Cerebellar nuclear complex (tissue), 1 donor: ENCODE measurements around the gene FGF3.

ENCODE experiments used
- DNase-seq, 2 experiments: peaks; one replicate each; lab custom pipeline; 2025; lab: John Stamatoyannopoulos, UW

Gene FGF3

DNA sequence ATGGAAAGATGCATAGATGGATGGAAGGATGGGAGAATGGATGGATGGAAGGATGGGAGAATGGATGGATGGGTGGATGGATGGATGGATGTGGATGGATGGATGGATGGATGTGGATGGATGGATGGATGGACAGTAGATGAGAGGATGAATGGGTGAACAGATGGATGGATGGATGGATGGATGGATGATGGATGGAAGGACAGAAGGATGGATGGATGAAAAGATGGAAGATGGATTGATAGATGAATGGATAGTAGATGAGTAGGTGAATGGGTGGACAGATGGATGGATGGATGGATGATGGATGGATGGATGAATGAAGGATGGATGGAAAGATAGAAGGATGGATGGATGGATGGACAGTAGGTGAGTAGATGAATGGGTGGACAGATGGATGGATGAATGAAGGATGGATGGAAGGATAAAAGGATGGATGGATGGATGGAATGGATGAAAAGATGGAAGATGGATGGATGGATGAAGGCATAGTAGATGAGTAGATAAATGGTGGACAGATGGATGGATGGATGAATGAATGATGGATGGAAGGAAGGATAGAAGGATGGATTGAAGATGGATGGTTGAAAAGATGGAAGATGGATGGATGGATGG, 15.5 kb downstream of the FGF3 start:
- DNase-seq, result no peak

DNA sequence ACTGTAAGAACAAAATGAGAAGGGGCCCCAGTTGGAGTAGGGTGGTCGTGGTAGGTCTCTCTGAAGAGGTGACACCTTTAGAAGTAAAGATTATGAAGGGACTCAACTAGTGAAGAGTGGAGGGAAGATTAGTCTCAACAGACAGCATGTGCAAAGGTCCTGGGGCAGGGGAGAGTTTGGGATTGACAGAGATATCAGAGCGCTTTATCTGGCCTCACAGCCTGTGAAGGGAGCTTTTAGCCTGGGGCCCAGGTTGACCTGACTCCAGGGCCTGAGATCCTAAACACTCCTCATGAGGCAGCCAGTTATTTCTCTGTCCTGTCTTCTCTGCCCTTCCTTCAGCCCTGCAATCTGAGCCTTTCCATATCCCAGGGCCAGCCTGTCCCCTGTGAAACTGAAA, 16.2 kb downstream of the FGF3 start:
- DNase-seq, result no peak

DNA sequence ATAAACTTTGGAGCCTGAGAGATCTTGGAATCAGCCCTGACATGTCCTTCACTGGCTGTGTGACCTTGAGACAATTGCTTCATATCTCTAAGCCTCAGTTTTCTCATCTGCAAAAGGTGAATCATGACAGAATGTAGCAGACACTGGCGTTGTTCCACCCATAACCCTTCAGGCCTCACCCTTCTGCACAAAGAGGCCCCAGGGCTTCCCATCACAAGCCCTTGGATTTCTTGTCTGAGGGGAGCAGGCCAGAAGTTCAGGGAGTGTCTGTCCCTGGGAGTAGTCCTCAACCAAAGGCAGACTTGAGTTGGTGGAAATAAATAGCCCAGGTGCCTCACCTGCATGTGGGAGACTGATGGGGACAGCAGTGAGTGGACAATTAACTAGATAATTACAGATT, 16.6 kb downstream of the FGF3 start:
- no peak for DNase-seq

DNA sequence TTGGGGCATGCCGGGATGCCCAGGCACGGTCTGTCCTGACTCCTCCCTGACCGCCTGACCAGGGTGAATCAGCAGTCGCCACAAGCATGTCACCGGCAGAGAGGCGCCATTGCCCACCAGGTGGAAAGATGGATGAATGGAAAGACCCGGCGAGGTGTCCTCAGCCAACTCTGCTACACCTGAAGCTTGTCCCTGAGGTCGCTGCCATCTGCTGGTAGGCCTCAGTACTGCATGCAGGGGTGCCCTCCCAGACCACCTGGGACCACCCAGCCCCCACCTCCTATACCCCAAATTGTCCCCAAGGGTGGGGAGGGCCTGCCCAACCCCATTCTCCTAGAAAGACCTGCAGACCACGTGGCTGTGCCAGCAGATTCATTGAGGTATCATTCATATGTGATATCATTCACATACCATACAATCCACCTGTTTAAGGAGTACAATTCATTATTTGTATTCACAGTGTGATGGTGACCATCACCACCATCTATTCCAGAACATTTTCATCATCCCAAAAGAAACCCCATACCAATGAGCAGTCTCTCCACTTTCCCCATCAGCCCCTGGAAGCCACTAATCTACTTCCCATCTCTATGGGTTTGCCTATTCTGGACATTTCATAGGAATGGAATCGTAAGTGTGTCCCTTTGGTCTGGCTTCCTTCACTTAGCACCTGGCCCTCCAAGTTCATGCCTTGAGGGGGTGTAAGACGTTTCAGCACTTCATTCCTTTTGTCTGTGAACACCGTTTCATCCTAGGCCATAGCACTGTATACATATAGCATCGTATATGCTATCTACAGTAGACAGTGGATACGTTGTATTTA, 17.5 kb downstream of the FGF3 start:
- no peak for DNase-seq

DNA sequence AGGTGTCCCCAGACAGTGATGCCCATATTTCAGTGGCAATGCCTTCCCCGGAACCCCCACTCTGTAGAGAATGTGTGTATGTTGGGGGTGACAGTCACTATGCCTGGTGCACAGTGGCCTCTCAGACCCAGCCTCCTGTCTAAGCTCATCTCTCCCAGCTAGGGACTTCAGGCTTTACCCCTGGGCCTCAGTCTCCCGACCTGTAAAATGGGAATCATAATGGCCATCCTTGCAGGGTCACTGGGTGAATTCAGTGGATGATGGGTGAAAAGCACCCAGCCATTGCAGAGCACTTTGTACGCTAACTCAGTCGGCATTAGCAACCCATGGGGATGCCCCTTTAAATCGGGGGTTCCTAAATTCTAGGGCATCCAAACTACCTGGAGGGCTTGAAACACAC, 18.9 kb downstream of the FGF3 start:
- no peak for DNase-seq

DNA sequence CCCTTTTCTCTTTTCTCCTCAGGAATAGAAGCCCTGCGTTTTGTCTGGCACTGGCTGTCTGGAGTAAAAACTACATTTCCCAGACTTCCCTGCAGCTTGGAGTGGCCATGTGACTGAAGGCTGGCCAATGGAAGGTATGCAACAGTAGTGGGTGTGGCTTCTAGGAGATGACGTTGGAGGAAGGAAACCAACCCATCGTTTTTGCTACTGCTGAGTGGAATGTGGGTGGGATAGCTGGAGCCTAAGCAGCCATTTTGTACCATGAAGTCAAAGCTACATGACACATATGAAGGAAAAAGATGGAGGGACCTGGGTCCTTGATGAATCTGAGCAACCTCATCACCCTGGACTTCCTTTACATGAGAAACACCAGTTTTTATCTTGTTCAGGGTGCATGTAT, 19.6 kb downstream of the FGF3 start:
- DNase-seq, result peak in 1 of 2 experiments; percentile 44

DNA sequence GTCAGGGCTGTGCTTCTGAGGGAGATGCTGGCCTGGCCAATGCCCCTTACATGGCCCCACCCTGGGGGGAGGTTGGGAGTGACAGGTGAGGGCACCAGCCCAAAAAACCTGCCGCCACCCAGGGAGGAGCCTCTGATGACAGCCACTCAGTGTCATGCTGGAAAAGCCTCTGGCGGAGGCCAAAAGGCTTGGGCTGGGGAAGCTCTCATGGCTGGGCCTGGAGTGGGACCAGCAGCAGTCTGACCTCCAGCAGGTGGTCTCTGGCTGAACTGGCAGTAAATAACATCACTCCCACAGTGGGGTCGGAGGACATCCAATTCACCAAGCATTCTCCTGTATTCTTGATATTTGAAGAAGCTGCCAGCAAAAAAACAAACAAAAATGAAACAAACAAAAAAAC, 20.1 kb downstream of the FGF3 start:
- DNase-seq, result no peak

DNA sequence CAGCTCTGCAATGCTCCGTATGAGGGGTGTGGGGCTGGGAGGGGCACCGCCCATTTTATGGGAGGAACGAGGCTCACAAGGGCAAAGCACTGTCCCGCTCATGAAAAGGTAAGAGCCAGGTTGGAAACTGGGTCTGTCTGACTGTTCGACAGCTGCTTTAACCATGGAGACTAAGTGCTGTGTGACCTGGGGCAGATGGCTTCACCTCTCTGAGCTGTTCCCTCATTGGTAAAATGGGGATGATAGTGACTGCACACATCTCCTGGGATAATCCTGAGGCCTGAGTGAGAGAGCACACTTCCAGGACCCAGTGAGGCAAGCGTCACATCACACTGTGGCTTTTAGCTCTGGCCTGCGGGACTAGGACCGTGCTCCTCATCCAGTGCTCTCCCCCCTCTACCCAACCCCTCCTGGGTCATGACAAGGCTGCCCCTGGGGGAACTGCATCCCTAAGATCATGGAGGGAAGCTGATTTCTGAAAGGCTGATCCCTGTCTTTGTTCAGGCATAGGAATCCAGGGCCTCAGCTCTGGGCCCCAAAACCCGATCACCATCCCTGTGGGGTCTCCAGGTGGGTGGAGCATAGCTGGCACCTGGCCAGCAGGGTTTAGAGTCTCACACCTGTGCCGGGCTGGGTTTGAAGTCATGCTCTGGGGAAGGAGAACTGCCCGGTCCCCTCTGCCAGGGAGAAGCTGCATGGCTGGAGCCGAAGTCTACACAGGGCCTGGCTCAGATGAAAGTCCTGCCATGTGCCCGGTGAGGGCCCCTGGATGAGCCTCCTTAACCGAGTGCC, 21.3 kb downstream of the FGF3 start:
- DNase-seq, result no peak

DNA sequence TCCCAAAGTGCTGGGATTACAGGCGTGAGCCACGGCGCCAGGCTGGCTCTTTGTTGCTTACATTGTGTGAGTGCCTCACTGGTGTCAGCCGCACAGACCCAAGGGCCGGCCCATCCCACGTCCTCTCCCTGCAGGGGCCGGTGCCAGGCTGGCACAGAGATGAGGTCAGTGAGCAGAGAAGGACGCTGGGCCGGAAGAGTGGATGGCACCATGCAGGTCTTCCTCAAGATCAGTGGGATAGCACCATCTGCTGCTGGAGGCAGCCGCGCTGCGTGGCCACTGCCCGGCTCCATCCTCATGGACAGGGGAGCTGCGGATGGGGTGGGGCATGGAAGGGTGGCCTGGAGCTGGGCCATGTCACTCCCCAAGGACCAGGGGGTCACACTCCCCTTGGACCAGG, 22.1 kb downstream of the FGF3 start:
- DNase-seq, result peak; percentile 37 to 84

DNA sequence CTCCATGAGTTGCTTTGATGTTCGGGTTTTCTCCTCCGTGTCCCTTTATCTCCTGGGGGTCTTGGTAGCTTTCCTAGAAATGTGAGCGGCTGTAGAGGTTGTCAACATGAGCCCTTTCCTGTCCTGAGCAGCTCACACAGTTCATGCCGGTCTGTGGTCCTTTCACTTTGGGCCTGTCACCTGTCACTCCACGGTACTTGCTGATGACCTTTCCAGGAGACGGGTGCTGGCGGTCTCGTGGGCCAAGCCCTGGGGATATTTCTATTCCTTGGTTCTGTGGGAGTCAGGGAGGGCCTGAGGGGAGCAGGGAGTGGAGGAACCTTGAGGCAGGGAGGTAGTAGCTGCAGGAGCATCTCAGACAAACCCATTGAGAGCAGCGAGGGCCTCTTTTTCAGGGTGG, 23.2 kb downstream of the FGF3 start:
- no peak for DNase-seq

DNA sequence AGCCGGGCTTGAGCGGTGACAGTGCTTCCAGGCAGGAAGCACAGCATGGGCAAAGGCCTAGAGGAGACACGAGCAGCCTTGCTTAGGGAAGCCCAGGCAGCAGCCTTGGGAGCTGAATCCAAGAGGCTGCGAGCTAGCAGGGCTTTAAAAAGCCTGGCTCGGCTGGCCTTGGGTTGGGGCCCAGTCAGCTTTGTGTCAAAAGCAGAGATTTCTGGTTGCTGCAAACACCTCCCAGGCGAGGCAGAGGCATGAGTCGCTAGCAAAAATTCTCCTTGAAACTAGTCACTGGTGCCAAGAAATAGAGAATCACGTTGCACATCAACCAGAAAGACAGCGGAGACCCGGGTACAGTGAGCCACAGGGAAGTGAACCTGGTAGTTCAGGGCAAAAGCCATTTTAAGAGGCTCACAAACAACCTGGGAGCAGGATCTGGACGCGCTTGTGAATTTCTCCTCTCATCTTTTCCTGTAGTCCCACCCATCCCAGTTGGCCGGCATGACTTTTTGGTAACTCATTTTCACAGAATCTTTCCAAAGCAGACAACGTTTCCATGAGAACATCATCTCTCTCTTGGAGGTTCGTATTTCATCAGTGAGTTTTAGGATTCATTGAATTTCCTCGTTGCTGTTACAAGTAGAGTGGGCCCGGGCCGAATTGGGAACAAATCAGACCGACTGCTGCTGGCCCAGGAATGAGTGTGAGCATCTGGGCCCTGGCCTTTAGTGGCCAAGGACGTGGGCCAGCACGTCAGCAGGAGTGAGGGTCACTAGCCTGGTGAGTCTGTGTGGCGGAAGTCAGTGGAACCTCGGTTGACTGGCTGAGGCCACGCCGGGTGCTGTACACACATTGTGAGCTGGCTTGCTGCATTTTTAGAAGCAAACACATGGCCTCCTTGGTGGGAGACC, 27.7 kb downstream of the FGF3 start:
- DNase-seq, result no peak

DNA sequence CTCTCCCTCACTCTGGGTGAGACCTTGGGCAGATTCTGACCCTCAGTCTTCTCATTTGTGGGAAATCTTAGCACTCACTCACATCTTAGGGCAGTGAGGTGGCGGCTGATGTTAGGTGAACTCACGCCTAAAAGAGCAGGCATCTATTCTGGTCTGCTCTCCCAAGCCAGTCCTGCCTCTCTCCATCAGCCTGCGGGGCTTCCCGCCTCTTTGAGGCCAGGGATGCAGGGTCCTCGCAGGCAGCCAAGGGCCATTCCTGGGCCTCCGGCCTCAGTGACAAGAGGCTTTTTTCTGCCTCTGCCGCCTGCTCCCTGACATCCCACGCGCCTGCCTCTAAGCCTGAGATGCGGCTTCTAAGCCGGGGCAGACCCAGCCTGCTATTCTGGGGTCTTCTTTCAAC, 30.3 kb downstream of the FGF3 start:
- no peak for DNase-seq

DNA sequence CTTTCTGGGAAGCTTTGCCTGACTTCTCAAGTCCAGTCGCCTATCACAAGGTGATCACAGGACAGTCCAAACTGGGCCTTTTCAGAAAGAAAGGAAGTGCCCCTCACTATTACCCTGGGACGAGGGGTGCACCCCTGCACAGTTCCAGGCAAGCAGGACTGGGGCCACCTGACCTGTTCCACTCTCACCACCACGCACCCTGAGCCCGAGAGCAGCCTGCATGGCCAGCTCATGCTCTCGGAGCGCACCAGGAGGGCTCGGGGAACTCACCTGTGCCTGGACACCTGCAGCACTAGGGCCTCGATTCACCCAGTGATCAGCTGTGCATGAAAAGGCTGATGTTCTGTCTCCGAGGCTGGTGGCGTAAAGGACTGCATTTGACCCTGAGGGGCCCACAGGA, 31.3 kb downstream of the FGF3 start:
- no peak for DNase-seq

DNA sequence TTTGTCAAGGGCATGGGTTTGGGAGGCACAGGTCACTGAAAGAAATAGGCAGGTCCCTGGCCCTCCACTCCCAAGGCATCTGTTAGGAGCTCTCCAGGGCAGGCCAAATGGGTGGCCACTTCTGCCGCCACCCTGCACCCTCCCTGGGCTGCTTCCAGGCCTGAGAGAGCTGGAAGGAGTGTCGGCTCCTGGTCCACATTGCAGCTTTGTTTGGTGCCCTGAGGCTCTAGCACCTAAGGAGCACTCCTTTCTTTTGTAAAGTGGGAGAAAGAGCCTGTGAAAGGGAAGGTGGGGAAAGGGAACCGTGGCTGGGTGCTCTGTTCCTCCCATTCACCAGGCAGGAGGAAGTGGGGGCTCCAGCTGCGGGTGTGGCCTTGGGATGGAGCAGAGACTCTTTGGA, 31.8 kb downstream of the FGF3 start:
- DNase-seq, result no peak

DNA sequence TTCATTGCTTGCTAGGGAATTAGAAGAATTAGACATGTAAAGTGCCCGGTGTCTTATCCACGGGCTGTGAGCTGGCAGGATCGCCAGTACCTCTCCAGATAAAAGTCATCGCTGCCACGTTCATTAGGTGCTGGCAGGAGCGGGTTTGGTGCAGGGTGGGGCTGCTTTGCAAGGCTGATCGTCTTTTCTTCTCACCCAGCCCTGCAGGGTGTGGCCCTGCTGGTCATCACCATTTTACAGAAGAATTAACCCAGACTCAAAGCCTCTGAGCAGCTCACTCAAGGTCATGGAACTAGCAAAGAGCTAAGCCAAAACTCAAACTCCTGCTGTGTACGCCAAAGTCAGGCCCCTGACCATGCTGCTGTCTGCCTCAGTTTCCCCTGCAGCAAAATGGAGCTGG, 38.0 kb downstream of the FGF3 start:
- DNase-seq, result no peak

DNA sequence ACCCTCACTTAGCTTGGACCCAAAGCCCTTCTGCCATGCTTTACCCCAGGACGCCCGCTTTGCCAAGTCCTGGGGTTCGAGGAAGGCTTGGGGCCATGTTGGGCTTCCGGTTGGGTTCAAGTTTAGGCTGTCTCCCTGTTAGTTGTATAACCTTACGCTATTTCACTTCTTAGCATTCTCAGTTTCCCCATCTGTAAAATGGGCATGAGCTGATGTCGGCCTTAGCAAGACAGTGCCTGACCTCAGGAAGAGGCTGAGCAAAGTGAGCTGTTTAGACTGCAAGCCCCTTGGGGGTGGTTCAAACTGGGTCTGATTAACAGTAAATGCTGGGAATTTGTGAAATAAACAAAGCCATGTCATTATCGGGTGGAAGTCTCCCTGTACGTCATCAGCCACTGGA, 40.8 kb downstream of the FGF3 start:
- DNase-seq, result no peak

DNA sequence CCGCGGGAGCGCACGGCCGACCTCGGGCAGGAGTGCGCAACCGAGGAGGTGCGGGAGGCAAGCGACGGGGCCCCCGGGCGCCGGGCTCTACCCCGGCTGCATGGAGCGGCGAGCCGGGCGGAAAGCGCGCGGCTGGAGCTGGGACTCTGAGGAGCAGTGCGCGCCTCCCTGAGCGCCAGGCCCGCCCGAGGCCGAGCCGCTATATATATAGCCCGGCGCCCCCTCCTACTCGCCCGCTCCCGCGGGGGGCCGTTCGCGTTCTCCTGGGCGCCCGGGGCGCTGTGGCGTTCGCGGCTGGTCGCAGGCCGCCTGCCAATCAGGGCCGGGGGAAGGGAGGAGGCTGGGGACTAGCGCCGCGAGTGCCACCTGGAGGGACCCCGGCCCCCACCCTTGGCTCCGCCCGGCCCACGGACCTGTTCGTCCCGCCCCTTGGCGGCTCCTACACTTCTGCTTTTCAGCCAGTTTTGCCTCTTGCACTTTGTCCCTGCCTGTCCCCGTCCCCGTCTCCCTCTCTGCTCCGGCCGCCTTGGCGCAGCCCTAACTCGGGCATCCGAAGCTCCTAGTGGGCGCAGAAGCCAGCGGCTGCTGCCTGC, 44.0 kb downstream of the FGF3 start, which contains the start of gene FGF4:
FGF4 (minus strand) TSS at position 179 of the 593 bp plus-strand sequence. CDS start 257 bp downstream, outside the sequence.
- DNase-seq, result no peak

DNA sequence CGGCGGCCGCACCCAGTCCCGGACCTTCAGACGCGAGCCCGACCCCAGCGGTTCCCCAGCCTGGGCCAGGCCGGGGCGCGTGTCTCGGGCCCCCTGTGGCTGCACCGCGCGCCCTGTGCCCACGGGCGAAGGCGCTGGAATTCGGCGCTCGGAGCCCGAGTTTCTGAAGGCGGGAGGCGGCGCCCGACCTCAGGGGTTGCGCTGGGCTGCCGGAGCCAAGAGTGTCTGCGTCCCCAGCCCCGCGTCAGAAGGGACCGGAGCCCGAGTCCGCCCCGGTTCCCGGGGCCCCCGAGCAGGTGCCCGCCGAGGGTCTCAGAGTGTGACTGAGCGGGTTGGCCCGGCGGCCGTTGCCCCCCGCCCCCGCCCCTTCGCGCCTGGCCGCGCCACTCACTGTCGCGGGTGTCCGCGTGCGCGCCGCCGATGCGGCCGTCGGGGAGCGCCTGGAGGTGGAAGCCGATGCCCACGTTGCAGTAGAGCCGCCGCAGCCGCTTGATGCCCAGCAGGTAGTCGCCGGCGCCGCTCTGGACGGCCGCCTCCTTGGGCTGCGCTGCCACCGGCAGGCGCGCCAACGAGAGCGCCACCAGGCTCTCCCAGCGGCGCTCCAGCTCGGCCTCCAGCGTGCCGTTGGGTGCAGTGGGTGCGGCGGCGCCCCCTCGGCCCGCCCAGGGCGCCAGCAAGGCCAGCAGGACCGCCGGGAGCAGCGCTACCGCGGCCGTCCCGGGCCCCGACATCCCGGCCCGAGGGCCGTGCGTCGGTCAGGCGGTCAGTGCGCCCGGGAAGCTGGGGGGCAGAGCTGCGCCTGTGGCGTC, 44.7 kb downstream of the FGF3 start:
- no peak for DNase-seq

DNA sequence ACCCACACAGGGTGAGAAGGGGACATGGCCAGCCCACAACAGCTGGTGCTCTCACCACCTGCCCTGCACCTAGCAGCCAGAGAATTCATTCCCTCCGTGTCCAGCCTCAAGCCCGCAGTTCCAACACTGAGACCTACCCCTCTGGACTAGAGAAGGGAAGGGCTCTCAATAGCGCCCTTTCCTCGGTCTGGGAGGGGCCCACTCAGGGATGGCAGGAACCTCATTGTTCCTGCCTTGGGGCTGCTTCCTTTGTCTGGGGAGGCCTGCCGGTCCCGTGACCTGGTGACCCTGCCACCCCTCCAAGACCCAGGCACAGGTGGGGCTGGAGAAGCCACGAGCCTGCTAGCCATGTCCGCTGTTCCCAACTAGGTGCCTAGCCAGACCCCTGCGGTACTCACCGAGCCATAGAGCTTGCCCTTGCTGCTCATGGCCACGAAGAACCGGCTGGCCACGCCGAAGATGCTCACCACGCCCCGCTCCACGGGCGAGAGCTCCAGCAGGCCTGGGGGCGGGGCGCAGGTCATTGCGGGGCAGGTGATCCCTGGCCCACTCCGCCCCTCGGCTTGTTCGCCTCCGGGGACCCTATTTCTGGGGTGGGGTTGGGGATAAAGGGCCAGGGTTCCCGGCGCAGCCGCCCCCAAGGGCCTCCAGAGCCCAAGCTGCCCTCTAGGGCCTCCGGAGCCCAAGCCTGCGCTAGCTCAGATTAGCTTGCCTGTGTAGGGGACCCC, 45.4 kb downstream of the FGF3 start:
- no peak for DNase-seq

DNA sequence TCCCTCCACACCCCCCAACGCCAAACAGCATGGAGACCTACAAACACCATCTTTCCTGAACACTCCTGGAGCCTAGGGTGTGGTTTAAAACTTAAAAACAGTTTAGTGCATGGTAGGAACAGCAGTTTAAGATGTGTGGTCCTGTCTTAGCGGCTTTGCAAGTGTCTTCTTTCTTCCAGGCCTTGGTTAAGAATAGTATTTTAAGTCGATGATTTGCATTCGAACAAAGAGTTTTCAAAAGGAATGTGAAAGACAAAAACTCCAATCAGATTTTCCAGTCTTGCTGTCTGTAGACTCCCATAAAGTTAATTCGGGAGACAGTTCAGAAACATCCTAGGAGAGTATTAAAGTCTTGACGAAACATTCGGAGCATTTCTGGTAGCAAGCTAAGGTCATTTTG, 47.8 kb downstream of the FGF3 start:
- DNase-seq, result no peak
